IMR-90 (cell line): ENCODE results near the gene CMTM8. TPM values are rescaled to one million over a fixed set of nuclear protein-coding genes. Genes with fewer than 3 reads are reported as not detected.

Source experiments
- ATAC-seq: fragments of 200-7000 bp; cut with Tn5 transposase; 2 replicates; pipeline ENCODE4 v1.9.1; 2020; ENCODE audit warnings: low read depth, mild to moderate bottlenecking, moderate library complexity
- BruUV-seq: library from RNA; stranded (reverse); fragments of 400-500 nt; replicated peaks from 2 replicates; lab custom pipeline; 2021; lab: Mats Ljungman, UMichigan
- CTCF ChIA-PET: fragments of 300-600 bp; formaldehyde crosslinking; extraction: SDS; loops from one replicate; lab custom pipeline; 2021; ENCODE audit warnings: antibody characterized with exemption; lab: Yijun Ruan, JAX
- POLR2A ChIA-PET: fragments of 300-600 bp; sonication (Branson Sonifier 250); formaldehyde crosslinking; loops from one replicate; lab custom pipeline; 2022; ENCODE audit warnings: antibody characterized with exemption; ENCODE audit not compliant: unreplicated experiment; lab: Charles Lee
- DNase-seq: peaks from one replicate; pipeline ENCODE4 v3.0.0; 2013
- H2AFZ ChIP-seq: replicated peaks from 2 replicates; pipeline ENCODE3; 2013; ENCODE audit warnings: low read length, mild to moderate bottlenecking; ENCODE audit not compliant: poor library complexity
- H2AK5ac ChIP-seq: 2 replicates; pipeline ENCODE4 v1.6.1; 2013; ENCODE audit warnings: low read depth, low read length, inconsistent platforms
- H2AK9ac ChIP-seq: replicated peaks from 2 replicates; pipeline ENCODE3; 2013; ENCODE audit warnings: mild to moderate bottlenecking, low read depth, low read length, moderate library complexity; ENCODE audit not compliant: poor library complexity
- H2BK120ac ChIP-seq: 2 replicates; pipeline ENCODE4 v1.6.1; 2013; ENCODE audit warnings: low read depth, low read length, inconsistent platforms
- H2BK15ac ChIP-seq: 3 replicates; pipeline ENCODE4 v1.6.1; 2013; ENCODE audit warnings: low read depth, low read length, inconsistent platforms
- H2BK20ac ChIP-seq: 2 replicates; pipeline ENCODE4 v1.6.1; 2013; ENCODE audit warnings: low read depth, mild to moderate bottlenecking, inconsistent platforms, low read length, moderate library complexity
- H2BK5ac ChIP-seq: 2 replicates; pipeline ENCODE4 v1.6.1; 2013; ENCODE audit warnings: mild to moderate bottlenecking, low read depth, low read length, inconsistent platforms; ENCODE audit not compliant: poor library complexity, severe bottlenecking
- H3K14ac ChIP-seq: replicated peaks from 2 replicates; pipeline ENCODE4 v1.6.1; 2013; ENCODE audit warnings: low read depth, low read length, inconsistent platforms
- H3K18ac ChIP-seq: 2 replicates; pipeline ENCODE4 v1.6.1; 2013; ENCODE audit warnings: low read depth, low read length, control low read depth
- H3K23ac ChIP-seq: 2 replicates; pipeline ENCODE4 v1.6.1; 2013; ENCODE audit warnings: low read depth, low read length, inconsistent platforms
- H3K27ac ChIP-seq: 2 replicates; pipeline ENCODE4 v1.5.1; 2013; ENCODE audit warnings: mild to moderate bottlenecking, control low read depth, low read length; ENCODE audit not compliant: insufficient read depth
- H3K27me3 ChIP-seq: 2 replicates; pipeline ENCODE4 v1.6.1; 2013; ENCODE audit warnings: low read length; ENCODE audit not compliant: control insufficient read depth, insufficient read depth
- H3K36me3 ChIP-seq: 2 replicates; pipeline ENCODE4 v1.6.1; 2013; ENCODE audit warnings: low read length, mixed read lengths; ENCODE audit not compliant: control insufficient read depth, insufficient read depth
- H3K4ac ChIP-seq: 2 replicates; pipeline ENCODE4 v1.6.1; 2013; ENCODE audit warnings: low read depth, low read length, inconsistent platforms
- H3K4me1 ChIP-seq: 2 replicates; pipeline ENCODE4 v1.6.1; 2013; ENCODE audit warnings: low read length, mixed read lengths; ENCODE audit not compliant: control insufficient read depth, insufficient read depth
- H3K4me2 ChIP-seq: 2 replicates; pipeline ENCODE4 v1.6.1; 2013; ENCODE audit warnings: low read depth, mild to moderate bottlenecking, control low read depth, low read length, moderate library complexity
- H3K4me3 ChIP-seq: 2 replicates; pipeline ENCODE4 v1.5.1; 2013; ENCODE audit warnings: low read depth, mild to moderate bottlenecking, control low read depth, low read length, moderate library complexity; ENCODE audit not compliant: insufficient read depth
- H3K56ac ChIP-seq: 2 replicates; pipeline ENCODE4 v1.6.1; 2013; ENCODE audit warnings: low read length, inconsistent platforms; ENCODE audit not compliant: insufficient read depth; ENCODE audit errors: extremely low read depth
- H3K79me1 ChIP-seq, 2 experiments: 2 replicates each; pipeline ENCODE4 v1.6.1; 2013; ENCODE audit warnings: low read length in 2 of 2, inconsistent platforms in 1 of 2, low read depth in 1 of 2
- H3K9ac ChIP-seq: 2 replicates; pipeline ENCODE4 v1.6.1; 2013; ENCODE audit warnings: low read depth, low read length, control low read depth
- H3K9me1 ChIP-seq: 2 replicates; pipeline ENCODE4 v1.6.1; 2013; ENCODE audit warnings: low read length, inconsistent platforms; ENCODE audit not compliant: insufficient read depth
- H3K9me3 ChIP-seq: 2 replicates; pipeline ENCODE4 v1.6.1; 2013; ENCODE audit warnings: low read length; ENCODE audit not compliant: control insufficient read depth, insufficient read depth
- H4K20me1 ChIP-seq: 2 replicates; pipeline ENCODE4 v1.6.1; 2013; ENCODE audit warnings: low read length, inconsistent platforms; ENCODE audit not compliant: insufficient read depth
- H4K5ac ChIP-seq: 2 replicates; pipeline ENCODE4 v1.6.1; 2013; ENCODE audit warnings: mild to moderate bottlenecking, low read depth, low read length, control low read depth
- H4K8ac ChIP-seq, 2 experiments: 2 replicates each; pipeline ENCODE4 v1.6.1; 2013; ENCODE audit warnings: low read depth in 2 of 2, low read length in 2 of 2, control low read depth in 1 of 2, inconsistent platforms in 1 of 2
- H4K91ac ChIP-seq: 2 replicates; pipeline ENCODE4 v1.6.1; 2013; ENCODE audit warnings: low read depth, low read length, inconsistent platforms; ENCODE audit not compliant: insufficient read depth
- CHD1 ChIP-seq: IDR thresholded peaks from 2 replicates; pipeline ENCODE4 v1.6.1; 2012; ENCODE audit warnings: low read depth, low read length, improper control_type of control experiment
- MAZ ChIP-seq: IDR thresholded peaks from 2 replicates; pipeline ENCODE4 v1.6.1; 2012; ENCODE audit warnings: low read depth, mild to moderate bottlenecking, low read length, improper control_type of control experiment, moderate library complexity, borderline replicate concordance
- NFE2L2 ChIP-seq: fragments of 150-350 bp; IDR thresholded peaks from 2 replicates; pipeline ENCODE4 v1.6.1; 2016; ENCODE audit warnings: low read depth, mild to moderate bottlenecking, low read length
- SMC3 ChIP-seq: fragments of 150-350 bp; IDR thresholded peaks from 2 replicates; pipeline ENCODE4 v1.6.1; 2016; ENCODE audit warnings: low read depth, mild to moderate bottlenecking, antibody characterized with exemption, low read length, moderate library complexity
- USF2 ChIP-seq: fragments of 150-350 bp; IDR thresholded peaks from 2 replicates; pipeline ENCODE4 v1.6.1; 2017; ENCODE audit warnings: mild to moderate bottlenecking, antibody characterized with exemption, low read length, low read depth
- WGBS, 2 experiments: methylation state at CpG; one replicate each; pipeline versions ENCODE4 v1.1.5 to v1.1.7; 2013; ENCODE audit warnings: missing lambda C conversion rate in 2 of 2; ENCODE audit not compliant: insufficient read length in 1 of 2; ENCODE audit errors: extremely low coverage in 2 of 2; 5-methylcytosine and 5-hydroxymethylcytosine counted together
- dilution Hi-C: fragments of 300-500 bp; cut with HindIII; formaldehyde crosslinking; loops from one replicate; pipeline ENCODE4 v1.14.3; 2018; ENCODE audit warnings: low sequenced_read_pairs; ENCODE audit not compliant: unreplicated experiment
- in situ Hi-C: fragments of 300-500 bp; cut with MboI; formaldehyde crosslinking; loops from 3 replicates; pipeline ENCODE4 v1.14.3; 2019; ENCODE audit warnings: low sequenced_read_pairs, inconsistent platforms, mixed read lengths
- intact Hi-C: fragments of 100-400 bp; cut with micrococcal nuclease; formaldehyde crosslinking; loops from 2 replicates; pipeline ENCODE4 v1.10.0; 2022
- polyA plus RNA-seq, 3 experiments: library from polyadenylated mRNA; depleted of rRNA; stranded (reverse); fragments of >200 nt; gene quantifications; 2 replicates each; pipeline ENCODE4 v1.2.3, GENCODE V29; 2012; ENCODE audit warnings: low replicate concordance in 1 of 3
- total RNA-seq: library from RNA; depleted of rRNA; stranded (reverse); fragments of >200 nt; gene quantifications from 2 replicates; pipeline ENCODE4 v1.2.3, GENCODE V29; 2012

The CMTM8 gene
- total and polyA plus RNA-seq, 2 of the 4 experiments (the other 2 are of a cell fraction), result 0.15 TPM; not detected in 1

GRCh38 chr3:32359766-32360492 lies 121.4 kb downstream of the CMTM8 start:
- H2BK15ac ChIP-seq, result no peak overlapping the region
- peaks cover 36% of the 10 kb centered on the region for H3K27me3 ChIP-seq
- H2AK9ac ChIP-seq, result no peak overlapping the region
- WGBS, 2 experiments, result no CpG with 5 or more reads among the region's 5 CpGs
- no peaks in the 10 kb centered on the region; the same call in 1 of the 2 replicates for H3K9me3 ChIP-seq
- no peak overlapping the region for H4K5ac ChIP-seq
- intact Hi-C loops (no loop called here), in situ Hi-C loops (no loop called here), dilution Hi-C loops (no loop called here)
- TF ChIP-seq CHD1 (no peak), SMC3 (no peak), USF2 (no peak), MAZ (no peak), NFE2L2 (no peak)
- no peak overlapping the region for H3K4me3 ChIP-seq
- H2AK5ac ChIP-seq, result no peak overlapping the region
- no peak overlapping the region for H3K14ac ChIP-seq
- no peak overlapping the region for H3K4ac ChIP-seq
- H3K18ac ChIP-seq, result no peak overlapping the region
- no peak overlapping the region for H4K8ac ChIP-seq
- no peak overlapping the region for H3K56ac ChIP-seq
- no peak overlapping the region for H2BK120ac ChIP-seq
- H3K4me2 ChIP-seq, result no peak overlapping the region
- H3K4me1 ChIP-seq, result no peaks in the 10 kb centered on the region
- no peaks in the 10 kb centered on the region for H3K79me1 ChIP-seq
- H3K36me3 ChIP-seq, result no peaks in the 10 kb centered on the region
- H4K91ac ChIP-seq, result no peak overlapping the region
- POLR2A ChIA-PET, result no interaction called here
- BruUV-seq, result no TSS peak
- H4K20me1 ChIP-seq, result no peaks in the 10 kb centered on the region
- DNase-seq (no peak), ATAC-seq (no peak)
- no peak overlapping the region for H3K23ac ChIP-seq
- H2AFZ ChIP-seq, result no peak overlapping the region
- CTCF ChIA-PET, result no interaction called here
- H3K9ac ChIP-seq, result no peak overlapping the region
- no peak overlapping the region for H3K27ac ChIP-seq
- no peak overlapping the region for H2BK5ac ChIP-seq
- H3K9me1 ChIP-seq, result no peaks in the 10 kb centered on the region
- no peak overlapping the region for H2BK20ac ChIP-seq
